HUES64 (cell line): ENCODE measurements around the gene NKD2.
"Not testable (repeated sequence)": the region's sequence is repeated elsewhere in the genome, so short reads cannot be mapped to it uniquely, and the experiment has no call there.

Experiments used
- H3K27ac ChIP-seq: 2 replicates; pipeline ENCODE4 v1.7.0; 2013; ENCODE audit warnings: low read depth, low read length, inconsistent platforms
- H3K27me3 ChIP-seq: 2 replicates; pipeline ENCODE4 v1.6.1; 2013; ENCODE audit warnings: mild to moderate bottlenecking, low read length; ENCODE audit not compliant: insufficient read depth
- H3K36me3 ChIP-seq: 2 replicates; pipeline ENCODE4 v1.6.1; 2013; ENCODE audit warnings: mild to moderate bottlenecking, low read length; ENCODE audit not compliant: insufficient read depth
- H3K4me1 ChIP-seq: 2 replicates; pipeline ENCODE4 v1.6.1; 2013; ENCODE audit warnings: mild to moderate bottlenecking, low read length, moderate library complexity; ENCODE audit not compliant: insufficient read depth
- H3K4me3 ChIP-seq: 2 replicates; pipeline ENCODE4 v1.5.1; 2013; ENCODE audit warnings: mild to moderate bottlenecking, low read length, moderate library complexity
- H3K9ac ChIP-seq: 2 replicates; pipeline ENCODE4 v1.6.1; 2013; ENCODE audit warnings: mild to moderate bottlenecking, low read depth, low read length
- H3K9me3 ChIP-seq: 2 replicates; pipeline ENCODE4 v1.6.1; 2013; ENCODE audit warnings: low read depth, low read length; ENCODE audit not compliant: insufficient read depth
- WGBS: fragments of 150-250, 120-280 bp; methylation state at CpG from one replicate; pipeline ENCODE4 v1.1.7; 2013; ENCODE audit warnings: missing lambda C conversion rate; 5-methylcytosine and 5-hydroxymethylcytosine counted together

NKD2 gene

DNA sequence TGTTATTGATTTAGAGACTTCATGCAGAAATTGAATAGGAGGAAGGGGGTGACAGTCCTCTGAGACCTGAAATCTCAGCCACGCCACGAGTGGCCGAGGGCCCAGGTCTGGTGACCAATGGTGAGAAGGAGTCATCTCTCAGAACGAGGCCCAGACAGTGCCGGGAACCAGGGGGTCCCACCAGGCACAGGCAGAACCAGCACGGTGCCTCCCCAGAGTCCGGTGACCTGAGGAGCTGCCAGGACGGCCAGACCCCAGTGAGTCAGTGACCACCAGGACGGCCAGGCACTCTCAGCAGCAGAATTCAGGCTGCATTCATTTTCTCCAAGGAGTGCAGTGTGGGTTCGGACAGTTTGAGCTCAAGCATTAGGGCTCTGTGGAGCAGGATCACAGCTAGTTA lies 43.8 kb upstream of the NKD2 start:
- peaks cover 5% of the 10 kb centered on the region; the same call in 1 of the 2 replicates for H3K27me3 ChIP-seq
- H3K9me3 ChIP-seq = no peaks in the 10 kb centered on the region
- no peak overlapping the region for H3K4me3 ChIP-seq
- no peaks in the 10 kb centered on the region for H3K36me3 ChIP-seq
- no peak overlapping the region for H3K9ac ChIP-seq
- no peaks in the 10 kb centered on the region for H3K4me1 ChIP-seq
- WGBS = 91% methylated on average over 10 of the region's 10 CpGs
- H3K27ac ChIP-seq = no peak overlapping the region

DNA sequence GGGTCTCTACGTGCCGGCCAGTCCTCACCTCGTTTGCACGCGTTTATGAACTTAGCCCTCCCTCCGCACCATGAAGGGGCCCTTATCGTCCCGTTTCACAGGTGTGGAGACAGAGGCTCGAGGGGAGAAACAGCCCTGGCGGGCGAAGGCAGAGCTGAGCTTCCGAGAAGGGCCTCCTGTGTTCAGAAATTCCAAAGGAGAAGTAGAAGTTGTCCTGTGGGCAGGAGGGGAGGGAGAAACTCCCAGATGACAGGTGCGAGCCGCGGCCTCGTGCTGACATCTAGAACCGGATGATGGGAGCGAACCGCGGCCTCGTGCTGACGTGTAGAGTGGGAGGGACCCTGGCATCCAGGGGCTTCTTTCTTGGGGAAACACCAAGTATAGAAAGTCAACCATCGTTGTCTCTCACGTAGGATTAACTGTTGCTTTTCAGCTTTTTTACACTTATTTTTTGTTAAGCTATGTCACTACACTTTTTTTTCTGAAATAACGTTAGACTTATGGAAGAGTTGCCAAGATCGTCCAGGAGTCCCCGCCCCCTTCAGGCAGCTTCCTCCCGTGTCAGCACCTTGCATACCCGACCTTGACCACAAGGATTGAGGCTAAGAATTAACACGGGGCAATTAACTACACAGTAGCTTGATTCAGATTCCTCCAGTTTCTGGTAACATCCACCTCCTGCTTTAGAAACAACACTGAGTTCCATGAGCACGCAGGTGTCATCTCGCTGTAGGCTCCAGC lies 42.8 kb upstream of the NKD2 start:
- Histone ChIP-seq H3K4me1 (no peaks in the 10 kb centered on the region), H3K9ac (no peak overlapping the region), H3K9me3 (no peaks in the 10 kb centered on the region), H3K4me3 (no peak overlapping the region), H3K27ac (no peak overlapping the region), H3K36me3 (no peaks in the 10 kb centered on the region), H3K27me3 (peaks cover 5% of the 10 kb centered on the region; the same call in 1 of the 2 replicates)
- WGBS = 90% methylated on average over 32 of the region's 32 CpGs

DNA sequence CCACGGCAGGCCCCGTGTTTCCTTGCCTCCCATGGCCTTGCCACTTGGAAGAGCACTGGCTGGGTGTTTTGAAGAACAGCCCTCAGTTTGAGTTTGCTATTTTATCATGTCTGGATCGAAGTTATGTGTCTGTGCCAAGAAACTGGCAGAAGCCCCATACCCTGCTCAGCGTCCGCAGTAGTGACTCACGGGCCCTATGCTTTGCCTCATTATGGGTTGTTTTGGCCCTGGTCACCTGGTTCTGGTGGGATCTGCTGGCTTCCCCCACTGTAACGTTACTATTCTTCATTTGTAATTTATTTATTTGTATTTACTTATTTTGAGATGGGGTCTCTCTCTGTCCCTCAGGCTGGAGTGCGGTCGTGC lies 42.3 kb upstream of the NKD2 start:
- Histone ChIP-seq H3K9ac (no peak overlapping the region), H3K27me3 (peaks cover 5% of the 10 kb centered on the region; the same call in 1 of the 2 replicates), H3K4me1 (no peaks in the 10 kb centered on the region), H3K4me3 (no peak overlapping the region), H3K36me3 (no peaks in the 10 kb centered on the region), H3K27ac (no peak overlapping the region), H3K9me3 (no peaks in the 10 kb centered on the region)
- WGBS = 84% methylated on average over 8 of the region's 9 CpGs

DNA sequence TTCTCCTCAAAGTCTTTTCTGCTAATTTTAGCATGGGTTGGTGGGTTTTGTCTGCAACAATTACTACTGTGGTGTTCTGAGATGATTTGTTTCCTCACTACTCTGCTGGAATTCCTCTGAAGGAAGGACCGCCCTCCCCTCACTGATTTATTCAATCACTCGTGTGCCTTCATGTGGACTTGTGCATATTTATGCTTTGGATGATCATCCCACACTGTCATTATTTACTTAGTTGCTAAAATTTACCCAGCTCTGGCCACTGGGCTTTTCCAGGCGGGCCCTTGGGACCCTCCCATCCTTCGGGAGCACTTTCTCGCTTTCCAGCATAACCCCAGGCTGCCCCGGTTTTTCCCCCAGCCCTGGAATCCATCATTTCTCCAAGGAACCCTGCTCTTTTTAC lies 41.7 kb upstream of the NKD2 start:
- H3K27me3 ChIP-seq = peaks cover 5% of the 10 kb centered on the region; the same call in 1 of the 2 replicates
- no peak overlapping the region for H3K27ac ChIP-seq
- H3K9ac ChIP-seq = no peak overlapping the region
- no peak overlapping the region for H3K4me3 ChIP-seq
- no peaks in the 10 kb centered on the region for H3K4me1 ChIP-seq
- H3K36me3 ChIP-seq = no peaks in the 10 kb centered on the region
- H3K9me3 ChIP-seq = no peaks in the 10 kb centered on the region
- 95% methylated on average over 6 of the region's 6 CpGs for WGBS

DNA sequence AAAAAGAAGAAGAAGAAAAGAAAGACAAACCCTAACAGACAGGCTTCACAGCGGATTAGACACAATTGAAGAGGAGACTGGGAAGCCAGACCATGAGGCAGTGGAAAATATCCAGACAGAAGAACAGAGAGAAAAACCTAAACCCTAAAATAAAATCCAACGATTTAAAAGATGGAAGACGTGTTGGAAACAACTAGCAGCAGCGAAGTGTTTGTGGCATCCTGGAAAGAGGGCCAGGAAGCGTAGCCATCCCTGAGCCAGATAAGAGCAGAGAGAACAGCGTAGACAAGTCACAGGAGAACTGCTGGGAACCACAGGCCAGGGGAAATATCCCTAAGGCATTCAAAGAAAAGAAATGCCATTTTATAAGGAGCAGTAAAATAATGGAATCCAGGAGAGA lies 39.7 kb upstream of the NKD2 start:
- peaks cover 4% of the 10 kb centered on the region; the same call in 1 of the 2 replicates for H3K27me3 ChIP-seq

DNA sequence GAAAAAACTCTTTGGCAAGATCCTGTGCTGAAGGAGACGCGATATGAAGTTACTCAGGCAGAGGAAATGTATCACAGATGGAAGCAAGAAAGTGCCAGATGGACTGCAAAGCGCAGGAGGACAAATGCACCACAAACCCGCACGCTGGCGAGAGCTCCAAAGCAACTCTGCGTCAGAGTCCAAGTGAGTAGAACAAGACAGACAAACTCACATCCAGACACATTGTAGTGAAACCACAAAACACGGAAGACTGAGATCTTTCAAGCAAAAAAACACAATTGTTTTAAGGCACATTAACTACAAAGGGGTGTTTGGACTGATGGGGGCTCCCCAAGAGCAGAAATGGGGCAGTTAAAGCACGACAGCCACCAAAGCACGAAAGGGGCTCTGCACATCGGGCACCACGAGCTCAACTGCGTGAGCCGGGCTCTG lies 39.2 kb upstream of the NKD2 start:
- no peak overlapping the region for H3K9ac ChIP-seq
- H3K4me3 ChIP-seq = no peak overlapping the region
- no peaks in the 10 kb centered on the region for H3K4me1 ChIP-seq
- H3K9me3 ChIP-seq = no peaks in the 10 kb centered on the region
- no peak overlapping the region for H3K27ac ChIP-seq
- H3K36me3 ChIP-seq = no peaks in the 10 kb centered on the region
- WGBS = 93% methylated on average over 14 of the region's 14 CpGs
- H3K27me3 ChIP-seq = 0 out of 2 replicates have a peak, but pooled peaks cover 3% of the 10 kb centered on the region

More for the DNA sequence above, 39.7 kb upstream of the NKD2 start:
- Histone ChIP-seq H3K36me3 (no peaks in the 10 kb centered on the region), H3K9ac (no peak overlapping the region), H3K27ac (no peak overlapping the region), H3K4me1 (no peaks in the 10 kb centered on the region), H3K9me3 (no peaks in the 10 kb centered on the region), H3K4me3 (no peak overlapping the region)
- 89% methylated on average over 6 of the region's 6 CpGs for WGBS

DNA sequence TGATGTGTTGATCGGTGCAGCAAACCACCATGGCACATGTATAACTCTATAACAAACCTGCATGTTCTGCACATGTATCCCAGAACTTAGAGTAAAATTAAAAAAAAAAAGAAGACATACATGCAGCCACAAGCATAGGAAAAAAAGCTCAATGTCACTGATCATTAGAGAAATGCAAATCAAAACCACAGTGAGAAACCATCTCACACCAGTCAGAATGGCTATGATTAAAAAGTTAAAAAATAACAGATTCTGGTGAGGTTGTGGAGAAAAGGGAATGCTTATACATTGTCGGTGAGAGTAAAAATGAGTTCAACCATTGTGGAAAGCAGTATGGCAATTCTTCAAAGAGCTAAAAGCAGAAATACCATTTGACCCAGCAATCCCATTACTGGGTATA lies 36.0 kb upstream of the NKD2 start:
- not testable (repeated sequence) for H3K9ac ChIP-seq, H3K4me1 ChIP-seq, H3K9me3 ChIP-seq, H3K27ac ChIP-seq, H3K27me3 ChIP-seq, H3K4me3 ChIP-seq, H3K36me3 ChIP-seq
- 98% methylated on average over 2 of the region's 2 CpGs for WGBS

DNA sequence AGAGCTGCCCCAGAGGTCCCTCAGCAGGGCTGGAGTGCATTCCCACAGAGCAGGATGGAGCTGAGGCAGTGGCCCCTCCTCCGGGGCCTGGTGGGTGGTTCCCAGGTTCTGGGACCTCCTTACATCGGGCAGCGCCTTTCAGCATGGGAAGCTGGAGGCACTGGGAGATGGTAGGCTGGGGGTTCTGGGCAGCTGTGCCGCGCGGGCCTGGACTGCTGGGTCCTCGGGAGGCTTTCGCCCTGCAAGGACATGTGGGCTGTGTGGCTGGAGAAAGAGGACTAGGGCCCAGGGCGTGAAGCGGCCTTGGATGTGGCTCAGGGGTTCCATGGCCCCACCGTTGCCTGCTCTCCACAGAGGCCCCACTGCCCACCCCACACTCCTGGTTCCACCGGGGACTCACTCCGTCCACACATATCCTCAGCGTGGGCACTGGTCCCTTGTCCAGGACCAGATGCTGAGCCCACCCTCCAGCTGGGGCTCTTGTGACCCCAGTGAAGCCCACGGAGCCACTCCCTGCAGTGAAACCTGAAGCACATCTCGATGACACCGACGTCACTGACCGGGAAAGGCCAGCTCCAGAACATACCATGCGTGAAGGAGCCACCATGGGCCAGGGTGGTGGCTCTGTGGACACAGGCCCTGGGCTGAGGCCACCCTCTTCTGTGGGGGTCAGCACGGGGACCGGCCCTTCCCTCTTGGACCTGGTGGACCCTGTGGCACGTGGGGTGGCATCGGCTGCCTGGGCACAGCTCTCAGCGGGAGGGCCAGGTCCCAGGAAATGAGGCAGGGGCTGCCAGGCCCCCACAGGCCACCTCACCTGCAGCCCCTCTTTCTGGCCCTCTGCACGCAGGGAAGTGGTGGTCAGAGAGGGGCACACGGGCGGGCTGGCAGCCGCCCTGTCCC lies 31.5 kb upstream of the NKD2 start:
- no peak overlapping the region for H3K27ac ChIP-seq
- H3K36me3 ChIP-seq = no peaks in the 10 kb centered on the region
- no peaks in the 10 kb centered on the region for H3K9me3 ChIP-seq
- peaks cover 4% of the 10 kb centered on the region; the same call in 1 of the 2 replicates for H3K4me1 ChIP-seq
- H3K27me3 ChIP-seq = no peaks in the 10 kb centered on the region
- H3K9ac ChIP-seq = no peak overlapping the region
- 93% methylated on average over 29 of the region's 29 CpGs for WGBS
- no peak overlapping the region for H3K4me3 ChIP-seq

DNA sequence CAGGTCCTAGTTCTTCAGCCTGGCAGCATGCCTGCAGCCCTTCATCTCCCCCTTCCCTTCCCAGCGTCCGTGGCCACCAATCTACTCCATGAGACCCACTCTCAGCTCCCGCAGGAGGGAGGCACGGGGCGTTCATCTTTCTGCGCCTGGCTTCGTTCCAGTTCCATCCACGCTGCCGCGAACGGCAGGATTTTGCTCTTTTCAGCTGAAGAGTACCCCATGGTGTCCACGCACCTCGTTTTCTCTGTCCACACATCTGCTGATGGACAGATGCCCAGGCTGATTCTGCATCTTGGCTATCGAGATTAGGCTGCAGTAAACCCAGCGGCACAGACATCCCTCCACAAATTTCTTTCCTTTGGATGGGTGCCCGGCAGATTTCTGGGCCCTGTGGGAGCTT lies 30.5 kb upstream of the NKD2 start:
- peaks cover 4% of the 10 kb centered on the region; the same call in 1 of the 2 replicates for H3K4me1 ChIP-seq
- H3K9me3 ChIP-seq = no peaks in the 10 kb centered on the region
- no peaks in the 10 kb centered on the region for H3K36me3 ChIP-seq
- WGBS = 93% methylated on average over 16 of the region's 16 CpGs
- no peak overlapping the region for H3K27ac ChIP-seq
- no peak overlapping the region for H3K9ac ChIP-seq
- no peak overlapping the region for H3K4me3 ChIP-seq
- H3K27me3 ChIP-seq = no peaks in the 10 kb centered on the region

DNA sequence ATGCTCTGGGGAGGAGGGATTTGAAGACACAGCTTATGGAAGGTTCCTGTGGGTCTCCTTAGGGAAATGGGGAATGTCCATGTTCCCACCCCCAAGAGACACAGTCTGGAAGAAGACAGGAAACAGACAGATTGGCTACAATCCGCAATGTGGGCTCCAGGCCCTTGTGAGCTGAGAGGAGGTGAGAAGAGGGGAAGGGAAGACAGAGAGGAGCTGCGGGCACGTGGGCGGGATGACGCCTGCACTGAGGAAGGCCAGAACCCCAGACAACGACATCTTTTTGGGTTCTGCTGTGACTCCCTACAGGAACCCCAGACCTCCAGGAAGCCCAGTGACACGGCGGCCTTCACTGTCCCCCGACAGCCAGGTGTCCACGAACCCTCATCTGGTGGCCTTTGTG lies 29.9 kb upstream of the NKD2 start:
- no peaks in the 10 kb centered on the region for H3K27me3 ChIP-seq
- peaks cover 4% of the 10 kb centered on the region; the same call in 1 of the 2 replicates for H3K4me1 ChIP-seq
- H3K9ac ChIP-seq = no peak overlapping the region
- no peak overlapping the region for H3K4me3 ChIP-seq
- 76% methylated on average over 10 of the region's 10 CpGs for WGBS
- no peak overlapping the region for H3K27ac ChIP-seq
- H3K36me3 ChIP-seq = no peaks in the 10 kb centered on the region
- H3K9me3 ChIP-seq = no peaks in the 10 kb centered on the region

DNA sequence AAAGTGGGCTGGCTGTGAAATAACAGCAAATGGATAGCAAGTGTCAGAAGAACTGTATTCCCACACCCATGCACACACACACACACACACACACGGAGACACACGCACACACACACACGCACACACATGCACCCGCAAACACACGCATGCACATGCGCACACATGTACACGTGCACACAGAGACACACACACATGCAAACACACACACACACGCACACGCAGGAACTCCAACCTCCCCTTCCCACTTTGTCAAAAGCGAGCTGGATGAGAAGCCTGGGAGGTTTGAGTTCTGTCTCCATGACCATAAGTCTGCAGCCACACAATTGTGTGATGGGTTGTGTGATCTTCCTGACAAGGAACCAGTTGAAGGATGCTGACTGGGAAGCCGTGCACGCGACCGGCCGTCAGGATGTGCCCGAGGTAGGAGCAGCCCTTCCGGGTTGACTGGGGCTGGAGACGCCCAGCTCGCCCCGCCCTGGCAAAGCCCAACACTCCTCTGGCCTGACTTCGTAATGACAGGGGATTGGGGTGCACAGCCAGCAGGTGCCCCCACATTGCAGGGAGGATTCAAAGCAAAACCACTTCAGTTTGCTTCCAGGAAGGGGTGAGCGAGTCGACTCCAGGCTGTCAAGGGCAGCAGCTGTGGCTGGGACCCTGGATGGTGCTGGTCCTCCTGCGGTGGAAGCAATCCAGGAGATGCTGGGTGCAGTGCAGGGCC lies 29.3 kb upstream of the NKD2 start:
- Histone ChIP-seq H3K4me1 (peaks cover 4% of the 10 kb centered on the region; the same call in 1 of the 2 replicates), H3K9ac (no peak overlapping the region), H3K27me3 (no peaks in the 10 kb centered on the region), H3K36me3 (no peaks in the 10 kb centered on the region), H3K9me3 (0 out of 2 replicates have a peak, but pooled peaks cover 2% of the 10 kb centered on the region), H3K27ac (no peak overlapping the region), H3K4me3 (no peak overlapping the region)
- WGBS = 95% methylated on average over 24 of the region's 24 CpGs
